ENCODE measurements around the gene NEK9. TPM values are rescaled to one million over a fixed set of nuclear protein-coding genes. Genes with fewer than 3 reads are reported as not detected.

The NEK9 gene
- total and polyA plus RNA-seq, 9 of the 15 experiments (the other 6 are each of a cell fraction or from before 2014, with no cell fraction given): 2.8 to 39.6 (median 19.8) TPM

DNA sequence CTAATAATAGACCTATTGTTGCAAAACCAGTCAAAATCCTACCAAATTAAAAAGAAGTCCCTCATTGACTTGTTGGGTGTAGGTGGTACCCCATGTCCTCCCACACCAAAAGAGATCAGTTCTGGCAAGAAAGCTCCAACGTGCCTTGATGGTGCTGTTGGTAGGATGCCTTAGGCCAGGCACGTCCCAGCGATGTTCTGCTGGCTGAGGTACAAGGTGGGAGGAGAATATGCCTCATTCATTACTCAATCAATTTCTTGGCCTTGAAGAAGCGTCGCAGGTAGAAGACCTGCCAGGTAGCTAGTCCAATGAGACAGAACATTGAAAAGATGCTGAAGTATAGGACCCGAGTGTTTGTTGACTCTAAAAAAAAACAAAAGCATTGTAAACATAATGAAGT is 7.8 kb upstream of the NEK9 start:
- intact Hi-C loops (cut with micrococcal nuclease) (no loop called here), in situ Hi-C loops (cut with MboI) (loop anchor here (5.0 to 25.0 kb wide), 2 partner anchors 168 to 528 kb away; partner anchors contain the start of genes ERG28 and TTLL5)
- H3K27ac ChIP-seq (ENCODE audit: extremely low read depth, low read depth, low read length): no peak overlapping the region
- DNase-seq (ENCODE audit: extremely low read depth in 1 of 4, low spot score in 3 of 4) (no peak), FAIRE-seq (no peak), ATAC-seq (no peak)
- BruUV-seq (replicated peaks): no TSS peak
- H3K4me3 ChIP-seq: no peak overlapping the region
- no peak overlapping the region for H3K4me2 ChIP-seq (ENCODE audit: insufficient read depth, low read length)
- no peaks in the 10 kb centered on the region for H3K4me1 ChIP-seq (replicated peaks in 1 of 2; ENCODE audit: control insufficient read depth in 2 of 2, insufficient read depth in 2 of 2, low read length in 2 of 2)
- no peaks in the 10 kb centered on the region for H3K9me1 ChIP-seq (ENCODE audit: control insufficient read depth, insufficient read depth, low read length)
- H3K36me3 ChIP-seq (ENCODE audit: control insufficient read depth, insufficient read depth, low read length): peaks cover 36% of the 10 kb centered on the region
- no peak overlapping the region for H3K9ac ChIP-seq (ENCODE audit: insufficient read depth in 1 of 2, low read depth in 2 of 2, low read length in 2 of 2)
- POLR2A ChIA-PET: interaction anchor here (0.6 to 0.8 kb wide), 2 partner anchors 161 to 1115 kb away, joined by 4 to 5 read pairs; partner anchors contain the start of genes BBOF1 and ENTPD5
- TF ChIP-seq, protein P1, sequence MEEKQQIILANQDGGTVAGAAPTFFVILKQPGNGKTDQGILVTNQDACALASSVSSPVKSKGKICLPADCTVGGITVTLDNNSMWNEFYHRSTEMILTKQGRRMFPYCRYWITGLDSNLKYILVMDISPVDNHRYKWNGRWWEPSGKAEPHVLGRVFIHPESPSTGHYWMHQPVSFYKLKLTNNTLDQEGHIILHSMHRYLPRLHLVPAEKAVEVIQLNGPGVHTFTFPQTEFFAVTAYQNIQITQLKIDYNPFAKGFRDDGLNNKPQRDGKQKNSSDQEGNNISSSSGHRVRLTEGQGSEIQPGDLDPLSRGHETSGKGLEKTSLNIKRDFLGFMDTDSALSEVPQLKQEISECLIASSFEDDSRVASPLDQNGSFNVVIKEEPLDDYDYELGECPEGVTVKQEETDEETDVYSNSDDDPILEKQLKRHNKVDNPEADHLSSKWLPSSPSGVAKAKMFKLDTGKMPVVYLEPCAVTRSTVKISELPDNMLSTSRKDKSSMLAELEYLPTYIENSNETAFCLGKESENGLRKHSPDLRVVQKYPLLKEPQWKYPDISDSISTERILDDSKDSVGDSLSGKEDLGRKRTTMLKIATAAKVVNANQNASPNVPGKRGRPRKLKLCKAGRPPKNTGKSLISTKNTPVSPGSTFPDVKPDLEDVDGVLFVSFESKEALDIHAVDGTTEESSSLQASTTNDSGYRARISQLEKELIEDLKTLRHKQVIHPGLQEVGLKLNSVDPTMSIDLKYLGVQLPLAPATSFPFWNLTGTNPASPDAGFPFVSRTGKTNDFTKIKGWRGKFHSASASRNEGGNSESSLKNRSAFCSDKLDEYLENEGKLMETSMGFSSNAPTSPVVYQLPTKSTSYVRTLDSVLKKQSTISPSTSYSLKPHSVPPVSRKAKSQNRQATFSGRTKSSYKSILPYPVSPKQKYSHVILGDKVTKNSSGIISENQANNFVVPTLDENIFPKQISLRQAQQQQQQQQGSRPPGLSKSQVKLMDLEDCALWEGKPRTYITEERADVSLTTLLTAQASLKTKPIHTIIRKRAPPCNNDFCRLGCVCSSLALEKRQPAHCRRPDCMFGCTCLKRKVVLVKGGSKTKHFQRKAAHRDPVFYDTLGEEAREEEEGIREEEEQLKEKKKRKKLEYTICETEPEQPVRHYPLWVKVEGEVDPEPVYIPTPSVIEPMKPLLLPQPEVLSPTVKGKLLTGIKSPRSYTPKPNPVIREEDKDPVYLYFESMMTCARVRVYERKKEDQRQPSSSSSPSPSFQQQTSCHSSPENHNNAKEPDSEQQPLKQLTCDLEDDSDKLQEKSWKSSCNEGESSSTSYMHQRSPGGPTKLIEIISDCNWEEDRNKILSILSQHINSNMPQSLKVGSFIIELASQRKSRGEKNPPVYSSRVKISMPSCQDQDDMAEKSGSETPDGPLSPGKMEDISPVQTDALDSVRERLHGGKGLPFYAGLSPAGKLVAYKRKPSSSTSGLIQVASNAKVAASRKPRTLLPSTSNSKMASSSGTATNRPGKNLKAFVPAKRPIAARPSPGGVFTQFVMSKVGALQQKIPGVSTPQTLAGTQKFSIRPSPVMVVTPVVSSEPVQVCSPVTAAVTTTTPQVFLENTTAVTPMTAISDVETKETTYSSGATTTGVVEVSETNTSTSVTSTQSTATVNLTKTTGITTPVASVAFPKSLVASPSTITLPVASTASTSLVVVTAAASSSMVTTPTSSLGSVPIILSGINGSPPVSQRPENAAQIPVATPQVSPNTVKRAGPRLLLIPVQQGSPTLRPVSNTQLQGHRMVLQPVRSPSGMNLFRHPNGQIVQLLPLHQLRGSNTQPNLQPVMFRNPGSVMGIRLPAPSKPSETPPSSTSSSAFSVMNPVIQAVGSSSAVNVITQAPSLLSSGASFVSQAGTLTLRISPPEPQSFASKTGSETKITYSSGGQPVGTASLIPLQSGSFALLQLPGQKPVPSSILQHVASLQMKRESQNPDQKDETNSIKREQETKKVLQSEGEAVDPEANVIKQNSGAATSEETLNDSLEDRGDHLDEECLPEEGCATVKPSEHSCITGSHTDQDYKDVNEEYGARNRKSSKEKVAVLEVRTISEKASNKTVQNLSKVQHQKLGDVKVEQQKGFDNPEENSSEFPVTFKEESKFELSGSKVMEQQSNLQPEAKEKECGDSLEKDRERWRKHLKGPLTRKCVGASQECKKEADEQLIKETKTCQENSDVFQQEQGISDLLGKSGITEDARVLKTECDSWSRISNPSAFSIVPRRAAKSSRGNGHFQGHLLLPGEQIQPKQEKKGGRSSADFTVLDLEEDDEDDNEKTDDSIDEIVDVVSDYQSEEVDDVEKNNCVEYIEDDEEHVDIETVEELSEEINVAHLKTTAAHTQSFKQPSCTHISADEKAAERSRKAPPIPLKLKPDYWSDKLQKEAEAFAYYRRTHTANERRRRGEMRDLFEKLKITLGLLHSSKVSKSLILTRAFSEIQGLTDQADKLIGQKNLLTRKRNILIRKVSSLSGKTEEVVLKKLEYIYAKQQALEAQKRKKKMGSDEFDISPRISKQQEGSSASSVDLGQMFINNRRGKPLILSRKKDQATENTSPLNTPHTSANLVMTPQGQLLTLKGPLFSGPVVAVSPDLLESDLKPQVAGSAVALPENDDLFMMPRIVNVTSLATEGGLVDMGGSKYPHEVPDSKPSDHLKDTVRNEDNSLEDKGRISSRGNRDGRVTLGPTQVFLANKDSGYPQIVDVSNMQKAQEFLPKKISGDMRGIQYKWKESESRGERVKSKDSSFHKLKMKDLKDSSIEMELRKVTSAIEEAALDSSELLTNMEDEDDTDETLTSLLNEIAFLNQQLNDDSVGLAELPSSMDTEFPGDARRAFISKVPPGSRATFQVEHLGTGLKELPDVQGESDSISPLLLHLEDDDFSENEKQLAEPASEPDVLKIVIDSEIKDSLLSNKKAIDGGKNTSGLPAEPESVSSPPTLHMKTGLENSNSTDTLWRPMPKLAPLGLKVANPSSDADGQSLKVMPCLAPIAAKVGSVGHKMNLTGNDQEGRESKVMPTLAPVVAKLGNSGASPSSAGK (IDR thresholded peaks at IDR 0.05): no peak
- TF ChIP-seq SAFB2 (IDR thresholded peaks at IDR 0.05; ENCODE audit: borderline replicate concordance, low read depth, low read length, severe bottlenecking) (no peak), CREB1 (IDR thresholded peaks at IDR 0.05) (no peak), CREB1 (CRISPR knock-in tag; IDR thresholded peaks at IDR 0.05) (no peak), GTF2F1 (IDR thresholded peaks at IDR 0.05; ENCODE audit: low read depth, low read length) (no peak)
- WGBS (ENCODE audit: insufficient coverage, low coverage, missing lambda C conversion rate): 86% methylated on average over 4 of the region's 6 CpGs
- H4K20me1 ChIP-seq (replicated peaks; ENCODE audit: control insufficient read depth, insufficient read depth, low read length): no peaks in the 10 kb centered on the region
- H3K27me3 ChIP-seq (ENCODE audit: control insufficient read depth in 2 of 2, insufficient read depth in 2 of 2, low read length in 2 of 2): no peaks in the 10 kb centered on the region
- H3K9me3 ChIP-seq (replicated peaks; ENCODE audit: control insufficient read depth, insufficient read depth, low read depth, low read length): no peaks in the 10 kb centered on the region
- CTCF ChIA-PET (ENCODE audit: low intra/inter-chr PET ratio): no interaction called here
- peaks cover 3% of the 10 kb centered on the region; the same call in 1 of the 3 replicates for H3K79me2 ChIP-seq (ENCODE audit: control insufficient read depth, insufficient read depth, low read length)
- H2AFZ ChIP-seq (ENCODE audit: low read depth, low read length): no peak overlapping the region
